HEK293 (cell line): ENCODE measurements around the gene FCHO1.

ENCODE experiments used
- CTCF ChIA-PET: fragments of 350-600 bp; formaldehyde crosslinking; extraction: SDS; loops from one replicate; lab custom pipeline; 2021; ENCODE audit warnings: antibody characterized with exemption; lab: Yijun Ruan, JAX
- POLR2A ChIA-PET: fragments of 300-600 bp; formaldehyde crosslinking; extraction: SDS; loops from one replicate; lab custom pipeline; 2020; ENCODE audit warnings: antibody characterized with exemption, inconsistent platforms; lab: Yijun Ruan, JAX
- H3K27ac ChIP-seq: fragments of 200-500 bp; sonication (Bioruptor generic); 2 replicates; pipeline ENCODE4 v1.5.1; 2014; ENCODE audit warnings: low read depth, low read length, control low read depth, inconsistent platforms; ENCODE audit errors: extremely low read depth
- H3K36me3 ChIP-seq, 2 experiments: fragments of 200-500 bp in 1 of 2; sonication (Bioruptor generic) in 1 of 2; 1 replicate in 1 of 2; 2 replicates in 1 of 2; pipeline ENCODE4 v1.5.1; 2014 to 2017; ENCODE audit warnings: inconsistent platforms in 2 of 2, low read length in 2 of 2; ENCODE audit not compliant: control insufficient read depth in 2 of 2, insufficient read depth in 1 of 2
- H3K4me1 ChIP-seq: fragments of 200-500 bp; sonication (Bioruptor generic); 2 replicates; pipeline ENCODE4 v1.5.1; 2014; ENCODE audit warnings: mild to moderate bottlenecking, low read length, inconsistent platforms; ENCODE audit not compliant: control insufficient read depth, insufficient read depth
- H3K4me3 ChIP-seq: 2 replicates; pipeline ENCODE4 v1.5.1; 2011; ENCODE audit warnings: low read depth, mild to moderate bottlenecking, control low read depth, low read length, moderate library complexity
- H3K9me3 ChIP-seq: fragments of 200-500 bp; sonication (Bioruptor generic); 2 replicates; pipeline ENCODE4 v1.5.1; 2014; ENCODE audit warnings: low read depth, low read length, inconsistent platforms; ENCODE audit not compliant: control insufficient read depth, insufficient read depth
- EGR2 ChIP-seq: fragments of 450-650 bp; formaldehyde crosslinking; IDR thresholded peaks from 2 replicates; pipeline ENCODE4 v1.5.1; 2016; ENCODE audit warnings: low read depth, missing biosample characterization, missing genetic modification characterization
- IKZF3 ChIP-seq: fragments of 450-650 bp; IDR thresholded peaks from 2 replicates; pipeline ENCODE4 v1.5.0; 2018; ENCODE audit warnings: missing biosample characterization, mild to moderate bottlenecking, missing genetic modification characterization, moderate library complexity
- KLF1 ChIP-seq: fragments of 450-650 bp; formaldehyde crosslinking; IDR thresholded peaks from 2 replicates; pipeline ENCODE4 v1.5.1; 2016; ENCODE audit warnings: missing biosample characterization, missing genetic modification characterization
- MZF1 ChIP-seq: fragments of 450-650 bp; formaldehyde crosslinking; IDR thresholded peaks from 2 replicates; pipeline ENCODE4 v1.5.1; 2017; ENCODE audit warnings: missing biosample characterization, missing genetic modification characterization, borderline replicate concordance
- SCRT1 ChIP-seq: fragments of 450-650 bp; formaldehyde crosslinking; IDR thresholded peaks from 2 replicates; pipeline ENCODE4 v1.5.1; 2016; ENCODE audit warnings: missing biosample characterization, missing genetic modification characterization, borderline replicate concordance
- SCRT2 ChIP-seq: fragments of 450-650 bp; formaldehyde crosslinking; IDR thresholded peaks from 2 replicates; pipeline ENCODE4 v1.5.1; 2016; ENCODE audit warnings: missing biosample characterization, missing genetic modification characterization
- ZBTB21 ChIP-seq: fragments of 450-650 bp; formaldehyde crosslinking; IDR thresholded peaks from 2 replicates; pipeline ENCODE4 v1.5.1; 2017; ENCODE audit warnings: missing biosample characterization, missing genetic modification characterization
- ZEB2 ChIP-seq: fragments of 450-650 bp; formaldehyde crosslinking; IDR thresholded peaks from 2 replicates; pipeline ENCODE4 v1.5.1; 2016; ENCODE audit warnings: missing biosample characterization, missing genetic modification characterization
- ZNF610 ChIP-seq: fragments of 450-650 bp; formaldehyde crosslinking; IDR thresholded peaks from 2 replicates; pipeline ENCODE4 v1.5.1; 2016; ENCODE audit warnings: missing biosample characterization, missing genetic modification characterization, borderline replicate concordance
- ZNF664 ChIP-seq: fragments of 450-650 bp; formaldehyde crosslinking; IDR thresholded peaks from 2 replicates; pipeline ENCODE4 v1.5.1; 2016; ENCODE audit warnings: missing biosample characterization, missing genetic modification characterization
- ZSCAN16 ChIP-seq: fragments of 450-650 bp; formaldehyde crosslinking; IDR thresholded peaks from 2 replicates; pipeline ENCODE4 v1.5.1; 2016; ENCODE audit warnings: missing biosample characterization, missing genetic modification characterization
- TF ChIP-seq, protein P1 (sequence below): IDR thresholded peaks from 2 replicates; pipeline ENCODE4 v1.6.1; 2011; ENCODE audit warnings: mild to moderate bottlenecking, low read depth, low read length, borderline replicate concordance
- TF ChIP-seq, protein P2 (sequence below): fragments of 450-650 bp; formaldehyde crosslinking; IDR thresholded peaks from 2 replicates; pipeline ENCODE4 v1.5.1; 2016; ENCODE audit warnings: missing biosample characterization, missing genetic modification characterization
- TF ChIP-seq, protein P3 (sequence below): fragments of 450-650 bp; formaldehyde crosslinking; IDR thresholded peaks from 2 replicates; pipeline ENCODE4 v1.5.1; 2016; ENCODE audit warnings: missing biosample characterization, missing genetic modification characterization
- TF ChIP-seq, protein P4 (sequence below): fragments of 450-650 bp; formaldehyde crosslinking; IDR thresholded peaks from 2 replicates; pipeline ENCODE4 v1.5.1; 2016; ENCODE audit warnings: missing biosample characterization, missing genetic modification characterization
- TF ChIP-seq, protein P5 (sequence below): fragments of 450-650 bp; formaldehyde crosslinking; IDR thresholded peaks from 2 replicates; pipeline ENCODE4 v1.5.1; 2016; ENCODE audit warnings: missing biosample characterization, missing genetic modification characterization
- TF ChIP-seq, protein P6 (sequence below): fragments of 450-650 bp; formaldehyde crosslinking; IDR thresholded peaks from 2 replicates; pipeline ENCODE4 v1.5.1; 2017; ENCODE audit warnings: missing biosample characterization, mild to moderate bottlenecking, missing genetic modification characterization, moderate library complexity
- TF ChIP-seq, protein P7 (sequence below): fragments of 450-650 bp; formaldehyde crosslinking; conservative IDR thresholded peaks from 2 replicates; pipeline ENCODE4 v1.5.1; 2016; ENCODE audit warnings: low read depth, missing biosample characterization, missing genetic modification characterization

The FCHO1 gene

DNA sequence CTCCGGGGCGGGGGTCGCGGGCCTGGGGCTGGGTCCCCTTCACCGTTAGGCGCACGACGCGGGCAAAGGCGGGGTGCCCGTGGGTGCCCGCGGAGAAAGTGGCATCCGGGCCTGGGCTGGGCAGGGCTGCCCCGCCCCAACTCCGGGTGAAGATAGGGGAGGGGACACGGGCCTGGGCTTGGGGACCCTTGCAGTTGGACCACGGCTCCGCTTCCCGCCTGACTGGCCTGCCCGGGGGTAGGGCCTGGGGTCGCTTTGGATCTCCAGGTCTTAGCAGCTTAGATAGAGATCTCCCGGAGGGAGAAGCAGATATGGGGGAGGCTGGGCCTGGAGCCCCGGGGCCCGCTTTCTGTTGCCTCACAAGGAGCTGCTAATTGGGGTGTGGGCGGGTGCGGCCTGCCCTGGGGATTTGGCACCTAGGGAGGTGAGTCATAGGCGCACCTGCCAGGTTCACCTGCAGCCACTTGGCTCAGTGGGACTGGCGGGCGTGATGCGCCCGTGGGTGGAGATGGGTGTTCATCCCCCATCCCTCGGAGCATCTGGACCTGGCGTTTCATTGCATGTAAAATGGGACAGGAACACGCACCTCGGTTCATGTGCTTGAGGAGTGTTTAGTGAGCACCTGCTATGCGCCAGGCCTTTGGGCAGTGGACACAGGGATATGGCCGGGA lies 31.4 kb upstream of the FCHO1 start:
- Histone ChIP-seq H3K4me1 (peaks cover 6% of the 10 kb centered on the region), H3K27ac (peak overlapping the region; percentile 50; the same call in 1 of the 2 replicates), H3K9me3 (no peaks in the 10 kb centered on the region), H3K36me3 (peaks cover 7 to 27% of the 10 kb centered on the region in 2 experiments; a peak in 2 of 3 replicates), H3K4me3 (peak overlapping the region; percentile 93)
- ChIA-PET CTCF (interaction anchor here (0.6 to 2.3 kb wide), 6 partner anchors 21 to 139 kb away, joined by 3 to 8 read pairs (median 4); no protein-coding TSS in a partner anchor), POLR2A (interaction anchor here (0.6 to 3.0 kb wide), 8 partner anchors 14 to 140 kb away, joined by 3 to 10 read pairs (median 4); partner anchors contain the start of gene RPL18A)
- TF ChIP-seq, protein P1, sequence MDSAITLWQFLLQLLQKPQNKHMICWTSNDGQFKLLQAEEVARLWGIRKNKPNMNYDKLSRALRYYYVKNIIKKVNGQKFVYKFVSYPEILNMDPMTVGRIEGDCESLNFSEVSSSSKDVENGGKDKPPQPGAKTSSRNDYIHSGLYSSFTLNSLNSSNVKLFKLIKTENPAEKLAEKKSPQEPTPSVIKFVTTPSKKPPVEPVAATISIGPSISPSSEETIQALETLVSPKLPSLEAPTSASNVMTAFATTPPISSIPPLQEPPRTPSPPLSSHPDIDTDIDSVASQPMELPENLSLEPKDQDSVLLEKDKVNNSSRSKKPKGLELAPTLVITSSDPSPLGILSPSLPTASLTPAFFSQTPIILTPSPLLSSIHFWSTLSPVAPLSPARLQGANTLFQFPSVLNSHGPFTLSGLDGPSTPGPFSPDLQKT, result no peak
- TF ChIP-seq, protein P2, sequence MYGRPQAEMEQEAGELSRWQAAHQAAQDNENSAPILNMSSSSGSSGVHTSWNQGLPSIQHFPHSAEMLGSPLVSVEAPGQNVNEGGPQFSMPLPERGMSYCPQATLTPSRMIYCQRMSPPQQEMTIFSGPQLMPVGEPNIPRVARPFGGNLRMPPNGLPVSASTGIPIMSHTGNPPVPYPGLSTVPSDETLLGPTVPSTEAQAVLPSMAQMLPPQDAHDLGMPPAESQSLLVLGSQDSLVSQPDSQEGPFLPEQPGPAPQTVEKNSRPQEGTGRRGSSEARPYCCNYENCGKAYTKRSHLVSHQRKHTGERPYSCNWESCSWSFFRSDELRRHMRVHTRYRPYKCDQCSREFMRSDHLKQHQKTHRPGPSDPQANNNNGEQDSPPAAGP (tag by site-specific recombination), result peak; percentile 54
- peak; percentile 98 for TF ChIP-seq ZNF664 (tag by site-specific recombination)
- TF ChIP-seq, protein P3, sequence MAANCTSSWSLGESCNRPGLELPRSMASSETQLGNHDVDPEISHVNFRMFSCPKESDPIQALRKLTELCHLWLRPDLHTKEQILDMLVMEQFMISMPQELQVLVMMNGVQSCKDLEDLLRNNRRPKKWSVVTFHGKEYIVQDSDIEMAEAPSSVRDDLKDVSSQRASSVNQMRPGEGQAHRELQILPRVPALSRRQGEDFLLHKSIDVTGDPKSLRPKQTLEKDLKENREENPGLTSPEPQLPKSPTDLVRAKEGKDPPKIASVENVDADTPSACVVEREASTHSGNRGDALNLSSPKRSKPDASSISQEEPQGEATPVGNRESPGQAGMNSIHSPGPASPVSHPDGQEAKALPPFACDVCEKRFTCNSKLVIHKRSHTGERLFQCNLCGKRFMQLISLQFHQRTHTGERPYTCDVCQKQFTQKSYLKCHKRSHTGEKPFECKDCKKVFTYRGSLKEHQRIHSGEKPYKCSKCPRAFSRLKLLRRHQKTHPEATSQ (tag by site-specific recombination), result peak; percentile 46; the same call in 1 of the 2 replicates
- no peak for TF ChIP-seq ZNF610 (tag by site-specific recombination)
- TF ChIP-seq KLF1 (tag by site-specific recombination), result peak; percentile 85
- TF ChIP-seq, protein P4, sequence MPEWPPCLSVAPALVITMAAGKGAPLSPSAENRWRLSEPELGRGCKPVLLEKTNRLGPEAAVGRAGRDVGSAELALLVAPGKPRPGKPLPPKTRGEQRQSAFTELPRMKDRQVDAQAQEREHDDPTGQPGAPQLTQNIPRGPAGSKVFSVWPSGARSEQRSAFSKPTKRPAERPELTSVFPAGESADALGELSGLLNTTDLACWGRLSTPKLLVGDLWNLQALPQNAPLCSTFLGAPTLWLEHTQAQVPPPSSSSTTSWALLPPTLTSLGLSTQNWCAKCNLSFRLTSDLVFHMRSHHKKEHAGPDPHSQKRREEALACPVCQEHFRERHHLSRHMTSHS (tag by site-specific recombination), result no peak
- TF ChIP-seq ZEB2 (tag by site-specific recombination), result peak; percentile 67
- TF ChIP-seq MZF1 (tag by site-specific recombination), result no peak
- no peak for TF ChIP-seq IKZF3 (tag by site-specific recombination)
- TF ChIP-seq, protein P5, sequence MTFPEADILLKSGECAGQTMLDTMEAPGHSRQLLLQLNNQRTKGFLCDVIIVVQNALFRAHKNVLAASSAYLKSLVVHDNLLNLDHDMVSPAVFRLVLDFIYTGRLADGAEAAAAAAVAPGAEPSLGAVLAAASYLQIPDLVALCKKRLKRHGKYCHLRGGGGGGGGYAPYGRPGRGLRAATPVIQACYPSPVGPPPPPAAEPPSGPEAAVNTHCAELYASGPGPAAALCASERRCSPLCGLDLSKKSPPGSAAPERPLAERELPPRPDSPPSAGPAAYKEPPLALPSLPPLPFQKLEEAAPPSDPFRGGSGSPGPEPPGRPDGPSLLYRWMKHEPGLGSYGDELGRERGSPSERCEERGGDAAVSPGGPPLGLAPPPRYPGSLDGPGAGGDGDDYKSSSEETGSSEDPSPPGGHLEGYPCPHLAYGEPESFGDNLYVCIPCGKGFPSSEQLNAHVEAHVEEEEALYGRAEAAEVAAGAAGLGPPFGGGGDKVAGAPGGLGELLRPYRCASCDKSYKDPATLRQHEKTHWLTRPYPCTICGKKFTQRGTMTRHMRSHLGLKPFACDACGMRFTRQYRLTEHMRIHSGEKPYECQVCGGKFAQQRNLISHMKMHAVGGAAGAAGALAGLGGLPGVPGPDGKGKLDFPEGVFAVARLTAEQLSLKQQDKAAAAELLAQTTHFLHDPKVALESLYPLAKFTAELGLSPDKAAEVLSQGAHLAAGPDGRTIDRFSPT, result 0 out of 2 replicates have a peak, but pooled peaks have one; percentile 26
- TF ChIP-seq ZBTB21 (tag by site-specific recombination), result no peak
- peak; percentile 81; the same call in 1 of the 2 replicates for TF ChIP-seq ZSCAN16 (tag by site-specific recombination)

DNA sequence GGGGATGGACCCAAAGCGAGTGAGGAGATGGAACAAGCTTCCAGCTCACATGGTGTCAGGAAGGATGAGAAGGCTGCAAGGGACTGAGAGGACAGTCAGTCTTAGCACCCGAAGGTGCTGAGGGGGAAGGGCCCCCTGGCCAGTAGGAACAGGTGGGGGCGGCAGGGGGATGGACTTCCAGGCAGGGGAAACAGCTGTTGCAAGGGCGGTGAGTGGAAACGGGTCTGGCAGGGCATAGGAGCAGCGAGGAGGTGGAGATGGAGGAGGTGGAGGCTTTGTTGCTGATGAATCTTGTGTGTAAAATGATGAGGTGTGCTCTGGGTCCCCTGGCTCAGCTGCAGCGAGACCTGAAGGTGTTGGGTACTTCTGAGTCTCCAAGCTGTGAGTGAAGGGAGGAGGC lies 30.8 kb upstream of the FCHO1 start:
- ChIA-PET POLR2A (interaction anchor here (0.5 to 3.0 kb wide), 4 partner anchors 15 to 139 kb away, joined by 3 to 8 read pairs (median 4); partner anchors contain the start of gene RPL18A), CTCF (interaction anchor here (0.6 to 2.3 kb wide), 4 partner anchors 14 to 139 kb away, joined by 4 to 7 read pairs (median 4); no protein-coding TSS in a partner anchor)
- no peaks in the 10 kb centered on the region for H3K9me3 ChIP-seq
- H3K36me3 ChIP-seq, result peaks cover 7 to 32% of the 10 kb centered on the region in 2 experiments; a peak in 2 of 3 replicates
- peaks cover 6% of the 10 kb centered on the region for H3K4me1 ChIP-seq
- peak overlapping the region; percentile 93 for H3K4me3 ChIP-seq
- no peak overlapping the region for H3K27ac ChIP-seq
- TF ChIP-seq, protein P6, sequence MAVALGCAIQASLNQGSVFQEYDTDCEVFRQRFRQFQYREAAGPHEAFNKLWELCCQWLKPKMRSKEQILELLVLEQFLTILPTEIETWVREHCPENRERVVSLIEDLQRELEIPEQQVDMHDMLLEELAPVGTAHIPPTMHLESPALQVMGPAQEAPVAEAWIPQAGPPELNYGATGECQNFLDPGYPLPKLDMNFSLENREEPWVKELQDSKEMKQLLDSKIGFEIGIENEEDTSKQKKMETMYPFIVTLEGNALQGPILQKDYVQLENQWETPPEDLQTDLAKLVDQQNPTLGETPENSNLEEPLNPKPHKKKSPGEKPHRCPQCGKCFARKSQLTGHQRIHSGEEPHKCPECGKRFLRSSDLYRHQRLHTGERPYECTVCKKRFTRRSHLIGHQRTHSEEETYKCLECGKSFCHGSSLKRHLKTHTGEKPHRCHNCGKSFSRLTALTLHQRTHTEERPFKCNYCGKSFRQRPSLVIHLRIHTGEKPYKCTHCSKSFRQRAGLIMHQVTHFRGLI, result no peak
- TF ChIP-seq SCRT1 (tag by site-specific recombination) (peak; percentile 89), SCRT2 (peak; percentile 97), EGR2 (tag by site-specific recombination) (peak; percentile 96)
- TF ChIP-seq, protein P7, sequence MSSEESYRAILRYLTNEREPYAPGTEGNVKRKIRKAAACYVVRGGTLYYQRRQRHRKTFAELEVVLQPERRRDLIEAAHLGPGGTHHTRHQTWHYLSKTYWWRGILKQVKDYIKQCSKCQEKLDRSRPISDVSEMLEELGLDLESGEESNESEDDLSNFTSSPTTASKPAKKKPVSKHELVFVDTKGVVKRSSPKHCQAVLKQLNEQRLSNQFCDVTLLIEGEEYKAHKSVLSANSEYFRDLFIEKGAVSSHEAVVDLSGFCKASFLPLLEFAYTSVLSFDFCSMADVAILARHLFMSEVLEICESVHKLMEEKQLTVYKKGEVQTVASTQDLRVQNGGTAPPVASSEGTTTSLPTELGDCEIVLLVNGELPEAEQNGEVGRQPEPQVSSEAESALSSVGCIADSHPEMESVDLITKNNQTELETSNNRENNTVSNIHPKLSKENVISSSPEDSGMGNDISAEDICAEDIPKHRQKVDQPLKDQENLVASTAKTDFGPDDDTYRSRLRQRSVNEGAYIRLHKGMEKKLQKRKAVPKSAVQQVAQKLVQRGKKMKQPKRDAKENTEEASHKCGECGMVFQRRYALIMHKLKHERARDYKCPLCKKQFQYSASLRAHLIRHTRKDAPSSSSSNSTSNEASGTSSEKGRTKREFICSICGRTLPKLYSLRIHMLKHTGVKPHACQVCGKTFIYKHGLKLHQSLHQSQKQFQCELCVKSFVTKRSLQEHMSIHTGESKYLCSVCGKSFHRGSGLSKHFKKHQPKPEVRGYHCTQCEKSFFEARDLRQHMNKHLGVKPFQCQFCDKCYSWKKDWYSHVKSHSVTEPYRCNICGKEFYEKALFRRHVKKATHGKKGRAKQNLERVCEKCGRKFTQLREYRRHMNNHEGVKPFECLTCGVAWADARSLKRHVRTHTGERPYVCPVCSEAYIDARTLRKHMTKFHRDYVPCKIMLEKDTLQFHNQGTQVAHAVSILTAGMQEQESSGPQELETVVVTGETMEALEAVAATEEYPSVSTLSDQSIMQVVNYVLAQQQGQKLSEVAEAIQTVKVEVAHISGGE, result no peak
